ENCODE measurements around the gene MAPKAP1.
"Not testable (repeated sequence)": the region's sequence is repeated elsewhere in the genome, so short reads cannot be mapped to it uniquely, and the experiment has no call there.

GRCh38 chr9:125571824-125572223 lies 135.2 kb downstream of the MAPKAP1 start:
- not testable (repeated sequence) for TF ChIP-seq CTBP1 (IDR thresholded peaks at IDR 0.05; ENCODE audit: borderline replicate concordance); FOXK2 (IDR thresholded peaks at IDR 0.05); FOXM1 (IDR thresholded peaks at IDR 0.05; ENCODE audit: borderline replicate concordance); BHLHE40 (IDR thresholded peaks at IDR 0.05; ENCODE audit: borderline replicate concordance); SP1 (IDR thresholded peaks at IDR 0.05)

All from HEK293T (cell line).